ENCODE measurements around the gene PLEKHA8. TPM values are rescaled to one million over a fixed set of nuclear protein-coding genes. Genes with fewer than 3 reads are reported as not detected.

Gene PLEKHA8
- total RNA-seq, 4 donors from 2014 or later, result 9.0 to 23.4 (median 13.0) TPM

Small RNA genes lying within 50 kb of the gene (small RNA-seq; reads per million reads assigned to genes)
- gene RPS27P16, result not detected

Other genes starting within 250 kb of the PLEKHA8 start
- 1 to 10 TPM; 2.4 to 4.2 (median 3.7) TPM for gene WIPF3, start 221.9 kb upstream of the PLEKHA8 start, total RNA-seq
- gene SCRN1, start 38.6 kb upstream of the PLEKHA8 start, total RNA-seq, result 100 to 1,000 TPM in 3 of 4 donors, 10 to 100 TPM in 1; 65.1 to 161 (median 119) TPM
- 10 to 100 TPM in 2 of 4 donors, 1 to 10 TPM in 2; 4.5 to 11.7 (median 8.7) TPM for gene FKBP14, start 1.7 kb upstream of the PLEKHA8 start, total RNA-seq
- gene MTURN, start 106.6 kb downstream of the PLEKHA8 start, total RNA-seq, result 100 to 1,000 TPM; 156 to 246 (median 186) TPM

Measured in tibial nerve (tissue), 4 donors.